Measurements from ENCODE around the gene SELENOM. TPM values are rescaled to one million over a fixed set of nuclear protein-coding genes. Genes with fewer than 3 reads are reported as not detected.

The SELENOM gene
- polyA plus RNA-seq, 1 donor from 2014 or later = 6.6 TPM

GRCh38 chr22:31089160-31090100, 17.9 kb downstream of the SELENOM start:
- TF ChIP-seq CTCF (IDR thresholded peaks at IDR 0.05; ENCODE audit: poor library complexity, severe bottlenecking) = peak; percentile 80
- no peak for TF ChIP-seq EZH2 (IDR thresholded peaks at IDR 0.05; ENCODE audit: borderline replicate concordance, insufficient read depth, low read length, poor library complexity, severe bottlenecking)
- TF ChIP-seq RAD21 (conservative IDR thresholded peaks at IDR 0.05) = peak; percentile 76
- no peak for TF ChIP-seq POLR2AphosphoS5 (IDR thresholded peaks at IDR 0.05)
- TF ChIP-seq TAF1 (IDR thresholded peaks at IDR 0.05; ENCODE audit: low read depth) = no peak
- TF ChIP-seq EP300 (conservative IDR thresholded peaks at IDR 0.05; ENCODE audit: poor library complexity, severe bottlenecking) = no peak
- peak; percentile 76 for TF ChIP-seq SMC3 (conservative IDR thresholded peaks at IDR 0.05; ENCODE audit: poor library complexity)
- TF ChIP-seq MXI1 (conservative IDR thresholded peaks at IDR 0.05; ENCODE audit: poor library complexity, severe bottlenecking) = no peak
- no peak for TF ChIP-seq REST (IDR thresholded peaks at IDR 0.05; ENCODE audit: borderline replicate concordance)
- H3K27ac ChIP-seq (ENCODE audit: low read length) = no peak overlapping the region
- no peaks in the 10 kb centered on the region for H3K79me2 ChIP-seq (replicated peaks; ENCODE audit: insufficient read depth, low read length)
- H3K9ac ChIP-seq (ENCODE audit: low read length) = no peak overlapping the region
- H3K4me3 ChIP-seq (ENCODE audit: low read length) = no peak overlapping the region
- H3K36me3 ChIP-seq (ENCODE audit: insufficient read depth, low read length) = no peaks in the 10 kb centered on the region
- H3K27me3 ChIP-seq (ENCODE audit: insufficient read depth, low read depth, low read length) = peaks cover 13% of the 10 kb centered on the region
- H3K9me2 ChIP-seq (ENCODE audit: insufficient read depth, low read length) = no peaks in the 10 kb centered on the region
- no peaks in the 10 kb centered on the region for H3F3A ChIP-seq (ENCODE audit: insufficient read depth, low read length, poor library complexity, severe bottlenecking)
- no peaks in the 10 kb centered on the region for H3K9me3 ChIP-seq (ENCODE audit: low read length)
- H3K4me2 ChIP-seq (ENCODE audit: low read length) = no peak overlapping the region
- no peak overlapping the region for H2AFZ ChIP-seq (ENCODE audit: low read depth, low read length)
- no peaks in the 10 kb centered on the region for H4K20me1 ChIP-seq (ENCODE audit: insufficient read depth)

DNA sequence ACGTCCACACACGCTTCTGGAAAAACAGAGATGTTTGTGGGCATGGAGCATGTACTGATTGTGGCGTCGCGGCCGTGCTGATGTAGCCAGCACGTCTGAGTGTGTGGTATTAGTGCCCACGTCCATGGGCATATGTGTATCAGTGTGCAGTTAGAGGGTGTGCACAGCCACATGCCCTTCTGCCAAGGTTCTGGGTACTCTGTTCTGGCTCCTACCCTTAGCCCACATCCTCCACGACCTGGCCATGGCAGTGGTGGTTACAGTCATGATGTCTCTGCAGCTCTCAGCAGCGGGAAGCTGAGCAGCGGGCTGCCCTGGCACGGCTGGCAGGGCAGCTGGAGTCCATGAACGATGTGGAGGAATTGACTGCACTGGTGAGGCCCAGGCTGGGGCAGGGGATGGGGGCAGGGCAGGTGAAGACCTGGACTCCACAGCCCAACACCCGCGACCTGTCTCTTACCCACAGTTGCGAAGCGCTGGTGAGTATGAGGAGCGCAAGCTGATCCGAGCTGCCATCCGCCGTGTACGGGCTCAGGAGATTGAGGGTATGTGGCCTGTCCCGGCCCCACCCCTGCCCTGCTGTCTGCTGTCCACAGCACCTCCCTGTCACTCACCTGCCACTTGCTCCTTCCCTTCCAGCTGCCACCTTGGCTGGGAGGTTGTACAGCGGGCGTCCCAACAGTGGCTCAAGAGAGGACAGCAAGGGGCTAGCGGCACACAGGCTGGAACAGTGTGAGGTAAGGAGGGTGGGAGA, 19.0 kb downstream of the SELENOM start:
- Histone ChIP-seq H3K9me2 (ENCODE audit: insufficient read depth, low read length) (no peaks in the 10 kb centered on the region), H3K36me3 (ENCODE audit: insufficient read depth, low read length) (no peaks in the 10 kb centered on the region), H3F3A (ENCODE audit: insufficient read depth, low read length, poor library complexity, severe bottlenecking) (no peaks in the 10 kb centered on the region), H4K20me1 (ENCODE audit: insufficient read depth) (no peaks in the 10 kb centered on the region), H3K27me3 (ENCODE audit: insufficient read depth, low read depth, low read length) (peaks cover 24% of the 10 kb centered on the region), H3K9me3 (ENCODE audit: low read length) (no peaks in the 10 kb centered on the region), H3K9ac (ENCODE audit: low read length) (no peak overlapping the region), H2AFZ (ENCODE audit: low read depth, low read length) (no peak overlapping the region), H3K79me2 (replicated peaks; ENCODE audit: insufficient read depth, low read length) (no peaks in the 10 kb centered on the region), H3K27ac (ENCODE audit: low read length) (no peak overlapping the region), H3K4me3 (ENCODE audit: low read length) (no peak overlapping the region), H3K4me2 (ENCODE audit: low read length) (no peak overlapping the region)
- TF ChIP-seq CTCF (IDR thresholded peaks at IDR 0.05; ENCODE audit: poor library complexity, severe bottlenecking) = no peak
- TF ChIP-seq RAD21 (conservative IDR thresholded peaks at IDR 0.05) = no peak
- no peak for TF ChIP-seq TAF1 (IDR thresholded peaks at IDR 0.05; ENCODE audit: low read depth)
- no peak for TF ChIP-seq EP300 (conservative IDR thresholded peaks at IDR 0.05; ENCODE audit: poor library complexity, severe bottlenecking)
- no peak for TF ChIP-seq POLR2AphosphoS5 (IDR thresholded peaks at IDR 0.05)
- no peak for TF ChIP-seq SMC3 (conservative IDR thresholded peaks at IDR 0.05; ENCODE audit: poor library complexity)
- TF ChIP-seq MXI1 (conservative IDR thresholded peaks at IDR 0.05; ENCODE audit: poor library complexity, severe bottlenecking) = no peak
- no peak for TF ChIP-seq EZH2 (IDR thresholded peaks at IDR 0.05; ENCODE audit: borderline replicate concordance, insufficient read depth, low read length, poor library complexity, severe bottlenecking)
- no peak for TF ChIP-seq REST (IDR thresholded peaks at IDR 0.05; ENCODE audit: borderline replicate concordance)

Data from neural cell (in vitro differentiated cells).